ENCODE measurements around the gene ALPK3.

Gene ALPK3

GRCh38 chr15:84823282-84823878 lies 6.2 kb downstream of the ALPK3 start:
- no peak for DNase-seq

DNA sequence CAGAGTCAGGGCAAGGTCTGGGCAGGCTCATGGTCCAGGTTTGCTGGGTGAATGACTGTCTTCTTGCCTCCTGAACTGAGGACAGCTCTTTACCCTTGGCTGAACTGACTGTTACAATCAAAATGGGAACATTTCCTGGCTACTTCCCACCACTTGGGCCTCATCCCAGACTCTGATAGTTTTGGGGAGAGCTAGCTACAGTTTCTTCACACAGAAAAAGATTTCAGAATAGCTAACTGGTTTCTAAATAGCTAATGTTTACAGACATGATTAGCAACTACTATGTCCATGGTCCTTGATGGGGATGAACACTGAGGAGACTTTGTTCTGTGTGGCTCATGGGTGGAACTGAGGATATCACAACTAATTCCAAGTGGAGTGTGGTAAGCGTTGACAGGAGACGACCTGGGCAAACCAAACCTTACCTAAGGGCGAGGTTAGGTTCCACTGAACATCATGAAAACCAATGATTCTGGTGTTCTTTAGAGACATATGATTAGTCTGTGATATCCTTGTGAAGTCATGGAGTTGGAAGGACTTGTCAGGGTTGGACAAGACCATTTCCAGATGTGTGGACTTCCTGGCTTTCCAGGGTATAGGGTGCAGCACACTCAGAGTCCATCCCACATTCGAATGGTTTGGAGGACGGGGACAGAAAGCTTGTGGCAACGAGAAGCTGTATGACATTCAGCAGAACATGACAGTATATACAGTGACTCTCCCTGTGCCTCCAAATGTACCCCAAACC lies 7.3 kb downstream of the ALPK3 start:
- DNase-seq = no peak

GRCh38 chr15:84826369-84826823 lies 9.2 kb downstream of the ALPK3 start:
- no peak for DNase-seq

GRCh38 chr15:84827246-84827645 lies 10.1 kb downstream of the ALPK3 start:
- no peak for DNase-seq

- peak; percentile 35 for DNase-seq
Observed at GRCh38 chr15:84828086-84828908, 11.1 kb downstream of the ALPK3 start.

GRCh38 chr15:84829428-84829827 lies 12.3 kb downstream of the ALPK3 start:
- no peak for DNase-seq

DNA sequence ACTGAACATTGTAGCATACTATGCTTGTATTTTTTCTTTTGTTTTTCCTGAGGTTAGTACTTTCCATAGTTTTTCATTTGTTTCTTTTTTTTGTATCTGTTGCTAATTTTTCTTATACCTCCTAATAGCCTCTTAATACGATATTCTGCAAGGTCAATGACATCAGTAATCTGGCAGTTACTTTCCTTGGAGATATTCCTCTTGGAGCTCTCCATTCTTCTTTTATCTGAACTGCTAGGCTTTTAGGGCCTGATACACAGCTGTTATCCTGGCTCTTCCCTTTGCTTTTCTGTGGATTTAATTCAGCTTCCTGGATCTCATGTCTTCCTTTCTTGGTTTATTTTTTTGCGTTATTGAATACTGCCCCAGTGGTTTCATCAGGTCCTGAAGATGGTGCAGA lies 12.9 kb downstream of the ALPK3 start:
- no peak for DNase-seq

- no peak for DNase-seq
Observed at GRCh38 chr15:84831028-84831427, 13.9 kb downstream of the ALPK3 start.

GRCh38 chr15:84831613-84832012 lies 14.5 kb downstream of the ALPK3 start:
- no peak for DNase-seq

DNA sequence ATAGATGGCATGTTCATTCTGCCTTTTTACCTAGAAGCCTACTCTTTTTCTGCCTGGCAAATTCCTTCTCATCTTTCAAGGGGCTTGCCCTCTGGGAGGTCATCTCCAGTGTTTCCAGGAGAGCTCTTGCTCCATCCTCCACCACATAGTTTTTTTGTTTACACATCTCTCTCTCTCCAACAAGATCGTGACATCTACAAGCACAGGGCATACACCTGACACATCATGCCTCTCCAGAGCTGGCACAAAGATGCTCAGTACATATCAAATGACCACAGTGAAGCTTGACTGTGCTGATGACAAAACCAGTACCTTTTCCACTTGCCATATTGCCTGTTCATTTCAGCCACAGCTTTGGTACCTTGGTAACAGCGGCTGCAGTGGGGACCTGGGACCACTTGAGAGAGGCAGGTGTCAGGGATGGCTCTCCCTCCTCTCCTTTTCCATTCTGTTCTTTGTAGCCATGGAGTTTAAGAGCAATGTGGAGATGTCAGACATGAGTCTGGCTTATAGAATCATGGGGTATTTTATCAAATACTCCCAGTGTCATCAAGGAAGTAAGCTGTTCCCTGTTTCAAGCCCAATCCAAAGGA lies 15.4 kb downstream of the ALPK3 start:
- DNase-seq = no peak

DNA sequence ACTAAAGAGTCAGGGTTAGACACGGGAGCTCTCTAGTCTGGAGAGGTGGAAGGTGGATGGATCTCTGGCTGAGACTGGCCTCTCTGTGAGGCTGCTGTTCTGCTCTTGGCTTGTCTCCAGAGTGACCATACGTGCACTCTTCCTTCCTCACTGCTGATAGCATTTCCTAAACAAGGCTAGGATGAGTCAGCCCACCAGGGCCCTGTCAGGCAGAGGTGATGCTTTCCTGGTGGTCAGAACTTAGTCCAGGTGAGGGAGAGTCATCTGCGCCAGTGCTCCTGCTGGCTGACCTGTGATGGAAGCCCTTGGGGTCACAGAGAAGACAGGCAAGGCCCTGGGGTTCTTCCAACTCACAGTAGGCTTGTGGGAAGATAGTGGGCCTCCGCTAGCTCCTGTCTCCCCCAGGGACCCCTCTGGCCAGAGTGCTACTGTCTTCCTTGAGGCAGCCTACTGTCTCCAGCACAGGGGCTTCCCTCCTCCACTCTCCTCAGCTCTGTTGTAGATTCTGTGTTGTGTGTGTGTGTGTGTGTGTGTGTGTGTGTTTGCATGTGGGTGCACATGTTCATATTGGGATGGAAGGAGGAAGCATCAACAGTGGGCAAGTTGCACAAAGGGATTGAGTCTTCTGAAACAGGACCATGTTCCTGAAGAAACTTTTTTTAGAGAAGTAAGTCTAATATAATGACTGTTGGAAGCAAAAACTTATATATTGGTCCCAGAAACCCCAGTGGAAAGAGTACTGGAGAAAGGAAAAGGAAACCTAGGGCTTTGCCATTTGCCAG lies 16.5 kb downstream of the ALPK3 start:
- peak; percentile 54 for DNase-seq

DNA sequence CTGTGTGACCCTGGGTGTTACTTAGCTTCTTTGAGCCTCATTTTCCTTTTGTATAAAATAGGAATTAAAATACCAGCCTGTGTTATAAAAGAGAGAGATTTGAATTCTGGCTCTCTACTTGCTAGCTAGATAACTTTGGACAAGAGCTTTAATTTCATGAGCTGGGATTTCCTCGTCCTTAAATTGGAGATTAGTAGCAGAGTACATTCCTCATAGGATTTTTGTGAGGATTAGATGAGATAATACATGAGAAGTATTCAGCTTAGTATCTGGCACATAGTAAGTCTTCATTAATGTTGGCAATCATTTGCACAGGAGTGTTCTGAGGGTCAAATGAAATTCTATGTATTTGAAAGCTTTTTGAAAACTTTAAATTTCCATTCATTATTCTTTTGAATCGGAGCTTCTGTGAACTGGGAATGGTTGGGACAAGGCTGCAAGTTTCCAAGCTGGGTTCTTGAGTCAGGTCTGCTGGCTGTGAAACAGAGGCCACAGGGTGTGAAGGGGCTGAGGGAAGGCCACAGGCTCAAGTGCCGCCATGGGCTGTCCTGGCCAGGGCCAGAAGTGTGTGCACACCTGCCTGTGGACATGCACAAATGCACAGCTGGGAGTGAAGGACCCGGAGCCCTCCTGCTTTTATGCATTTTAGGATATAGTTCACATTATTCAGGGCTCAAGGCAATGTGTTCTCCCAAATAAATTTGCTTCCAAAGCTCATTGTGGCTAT lies 17.2 kb downstream of the ALPK3 start:
- no peak for DNase-seq

DNA sequence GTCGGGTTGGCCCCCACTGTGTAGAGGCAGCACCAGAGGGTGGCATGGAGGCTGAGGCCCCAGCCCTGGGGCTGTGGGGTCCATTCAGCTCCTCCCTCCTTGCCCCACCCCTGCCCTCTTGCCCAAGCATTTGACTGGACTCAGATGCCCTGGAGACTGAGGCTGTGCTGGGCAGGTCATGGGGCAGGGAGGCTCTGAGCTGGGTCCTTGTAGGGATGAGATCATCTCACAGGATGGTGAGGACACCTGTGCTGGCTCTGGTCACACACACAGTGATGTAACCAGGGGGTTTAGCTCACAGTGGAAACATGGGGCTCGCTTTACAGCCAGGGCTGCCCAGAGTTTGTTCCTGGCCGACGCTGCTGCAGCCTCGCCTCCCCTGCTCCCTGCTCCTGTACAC lies 17.8 kb downstream of the ALPK3 start:
- no peak for DNase-seq

- peak; percentile 49 for DNase-seq
Observed at GRCh38 chr15:84835661-84836337, 18.6 kb downstream of the ALPK3 start.

DNA sequence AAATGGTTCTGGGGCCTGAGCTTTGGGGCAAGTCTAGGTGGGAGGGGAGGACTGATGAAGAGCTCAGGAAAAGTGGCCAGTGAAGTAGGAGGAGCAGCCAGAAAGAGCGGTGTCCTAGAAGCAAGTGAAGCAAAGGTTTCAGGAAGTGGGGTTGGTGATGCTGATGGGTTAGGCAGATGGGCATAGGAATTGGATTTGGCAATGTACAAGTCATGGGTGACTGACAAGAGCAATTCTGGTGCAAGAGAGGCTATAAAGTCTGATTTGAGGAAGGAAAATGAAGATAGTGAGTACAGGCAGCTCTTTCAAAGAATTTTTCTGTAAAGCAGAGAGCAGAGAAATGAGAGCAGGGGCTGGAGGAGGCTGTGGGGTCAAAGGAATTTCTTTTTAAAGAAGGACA lies 19.7 kb downstream of the ALPK3 start:
- DNase-seq = peak; percentile 90

GRCh38 chr15:84839714-84840113 lies 22.6 kb downstream of the ALPK3 start:
- no peak for DNase-seq

DNA sequence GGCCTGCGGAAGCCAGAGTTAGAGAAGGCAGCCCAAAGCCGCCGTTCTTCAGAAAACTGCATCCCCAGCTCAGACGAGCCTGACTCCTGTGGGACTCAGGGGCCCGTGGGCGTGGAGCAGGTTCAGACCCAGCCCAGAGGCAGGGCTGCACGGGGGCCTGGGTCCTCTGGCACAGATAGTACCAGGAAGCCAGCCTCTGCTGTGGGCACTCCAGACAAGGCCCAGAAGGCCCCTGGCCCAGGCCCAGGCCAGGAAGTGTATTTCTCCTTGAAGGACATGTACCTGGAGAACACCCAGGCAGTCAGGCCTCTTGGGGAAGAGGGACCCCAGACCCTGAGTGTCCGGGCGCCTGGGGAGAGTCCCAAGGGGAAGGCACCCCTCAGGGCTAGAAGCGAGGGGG lies 23.1 kb downstream of the ALPK3 start:
- no peak for DNase-seq

DNA sequence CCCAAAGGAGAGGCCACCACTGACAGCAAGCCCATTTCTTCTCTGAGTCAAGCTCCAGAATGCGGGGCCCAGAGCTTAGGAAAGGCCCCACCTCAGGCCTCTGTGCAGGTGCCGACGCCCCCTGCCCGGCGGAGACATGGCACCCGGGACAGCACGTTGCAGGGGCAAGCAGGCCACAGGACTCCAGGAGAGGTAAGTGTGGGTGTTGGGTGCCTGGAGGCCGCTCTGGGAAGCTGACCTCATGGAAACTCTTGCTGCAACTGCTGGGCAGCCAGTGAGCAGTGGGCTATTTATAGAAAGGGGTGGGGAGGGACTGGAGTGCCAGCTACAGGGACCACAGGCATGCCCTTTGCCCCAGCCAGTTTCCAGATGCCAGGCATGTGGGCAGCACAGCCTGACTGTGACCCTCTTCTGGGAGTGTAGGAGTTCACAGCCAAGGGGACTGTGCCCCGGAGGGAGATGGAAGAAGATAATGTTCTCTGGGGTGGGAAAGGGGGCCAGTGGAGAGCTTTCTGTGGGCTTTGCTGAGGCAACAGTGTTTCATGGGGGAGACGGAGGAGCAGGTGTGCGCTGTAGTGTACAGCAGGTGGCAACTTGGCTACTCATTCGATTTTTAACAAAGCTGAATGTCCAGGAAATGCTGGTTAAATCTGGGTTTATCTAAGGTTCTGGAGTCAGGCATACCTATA lies 23.7 kb downstream of the ALPK3 start:
- DNase-seq = peak; percentile 80

GRCh38 chr15:84842781-84843180 lies 25.6 kb downstream of the ALPK3 start:
- DNase-seq = no peak

GRCh38 chr15:84844964-84845363 lies 27.8 kb downstream of the ALPK3 start:
- DNase-seq = no peak

- peak; percentile 41 for DNase-seq
Observed at GRCh38 chr15:84845631-84846030, 28.5 kb downstream of the ALPK3 start.
